ENCODE data around the gene ACP2. TPM values are rescaled to one million over a fixed set of nuclear protein-coding genes. Genes with fewer than 3 reads are reported as not detected.

Gene ACP2
- total RNA-seq, 1 experiment from 2014 or later: 76.6 TPM

GRCh38 chr11:47269002-47269828, 20.6 kb upstream of the ACP2 start:
- DNase-seq (ENCODE audit: low read depth): peak; percentile 89

- DNase-seq (ENCODE audit: low read depth): no peak
Measured at GRCh38 chr11:47268448-47269001, 19.9 kb upstream of the ACP2 start.

GRCh38 chr11:47267876-47268275, 19.3 kb upstream of the ACP2 start:
- DNase-seq (ENCODE audit: low read depth): no peak

GRCh38 chr11:47264521-47264920, 15.9 kb upstream of the ACP2 start:
- DNase-seq (ENCODE audit: low read depth): no peak

- no peak for DNase-seq (ENCODE audit: low read depth)
Measured at GRCh38 chr11:47264119-47264518, 15.5 kb upstream of the ACP2 start.

- no peak for DNase-seq (ENCODE audit: low read depth)
Measured at GRCh38 chr11:47261291-47261800, 12.7 kb upstream of the ACP2 start.

GRCh38 chr11:47260366-47260765, 11.8 kb upstream of the ACP2 start:
- no peak for DNase-seq (ENCODE audit: low read depth)

GRCh38 chr11:47259232-47259977, 10.8 kb upstream of the ACP2 start:
- DNase-seq (ENCODE audit: low read depth): no peak

GRCh38 chr11:47258317-47258902, 9.8 kb upstream of the ACP2 start:
- no peak for DNase-seq (ENCODE audit: low read depth)

GRCh38 chr11:47257517-47258316, 9.1 kb upstream of the ACP2 start, which contains the start of gene NR1H3:
Gene NR1H3 (plus strand): TSS chr11:47257996. CDS start chr11:47259217, 1,221 bp downstream.
- DNase-seq (ENCODE audit: low read depth): peak; percentile 53

- no peak for DNase-seq (ENCODE audit: low read depth)
Measured at GRCh38 chr11:47257177-47257516, 8.5 kb upstream of the ACP2 start.

GRCh38 chr11:47256374-47256773, 7.8 kb upstream of the ACP2 start:
- no peak for DNase-seq (ENCODE audit: low read depth)

- no peak for DNase-seq (ENCODE audit: low read depth)
Measured at GRCh38 chr11:47254386-47254785, 5.8 kb upstream of the ACP2 start.

- DNase-seq (ENCODE audit: low read depth): no peak
Measured at GRCh38 chr11:47253660-47254059, 5.0 kb upstream of the ACP2 start.

- DNase-seq (ENCODE audit: low read depth): no peak
Measured at GRCh38 chr11:47251751-47252150, 3.1 kb upstream of the ACP2 start.

GRCh38 chr11:47249378-47249715, 733 bp upstream of the ACP2 start:
- DNase-seq (ENCODE audit: low read depth): no peak

GRCh38 chr11:47248304-47248663, 330 bp downstream of the ACP2 start:
- DNase-seq (ENCODE audit: low read depth): peak; percentile 63

- no peak for DNase-seq (ENCODE audit: low read depth)
Measured at GRCh38 chr11:47247502-47247901, 1.1 kb downstream of the ACP2 start.

GRCh38 chr11:47245611-47246357, 2.8 kb downstream of the ACP2 start:
- no peak for DNase-seq (ENCODE audit: low read depth)
